MM.1S (cell line): Measurements from ENCODE around the gene TWIST1.

Source experiments
- DNase-seq: peaks from one replicate; pipeline ENCODE4 v3.0.0-alpha.2; 2015
- H2AFZ ChIP-seq: fragments of 300-600 bp; sonication (generic); 2 replicates; pipeline ENCODE4 v1.6.0; 2016; ENCODE audit warnings: antibody characterized with exemption, low read length
- H3F3A ChIP-seq: fragments of 300-600 bp; sonication (generic); 2 replicates; pipeline ENCODE4 v1.6.1; 2016; ENCODE audit warnings: mild to moderate bottlenecking, antibody characterized with exemption, low read length, moderate library complexity, mixed read lengths; ENCODE audit not compliant: insufficient read depth
- H3K27ac ChIP-seq: fragments of 300-600 bp; sonication (generic); 2 replicates; pipeline ENCODE4 v1.5.1; 2016; ENCODE audit warnings: mild to moderate bottlenecking, low read length
- H3K27me3 ChIP-seq: fragments of 300-600 bp; sonication (generic); replicated peaks from 2 replicates; pipeline ENCODE4 v1.6.0; 2016; ENCODE audit warnings: low read length; ENCODE audit not compliant: insufficient read depth
- H3K36me3 ChIP-seq: fragments of 300-600 bp; sonication (generic); replicated peaks from 2 replicates; pipeline ENCODE4 v1.6.1; 2016; ENCODE audit warnings: mild to moderate bottlenecking, low read length, mixed read lengths; ENCODE audit not compliant: insufficient read depth
- H3K4me1 ChIP-seq: fragments of 300-600 bp; sonication (generic); 2 replicates; pipeline ENCODE4 v1.6.1; 2016; ENCODE audit warnings: low read length, mixed read lengths
- H3K4me2 ChIP-seq: fragments of 300-600 bp; sonication (generic); 2 replicates; pipeline ENCODE4 v1.6.0; 2016; ENCODE audit warnings: low read depth, low read length
- H3K4me3 ChIP-seq: fragments of 300-600 bp; sonication (generic); 2 replicates; pipeline ENCODE4 v1.5.1; 2016; ENCODE audit warnings: low read length, mixed read lengths
- H3K79me2 ChIP-seq: fragments of 300-600 bp; sonication (generic); 2 replicates; pipeline ENCODE4 v1.6.1; 2016; ENCODE audit warnings: mixed run types, low read length, mixed read lengths
- H3K9ac ChIP-seq: fragments of 300-600 bp; sonication (generic); 2 replicates; pipeline ENCODE4 v1.6.1; 2016; ENCODE audit warnings: low read length, mixed read lengths
- H3K9me2 ChIP-seq: fragments of 300-600 bp; sonication (generic); replicated peaks from 2 replicates; pipeline ENCODE4 v1.6.1; 2016; ENCODE audit warnings: mild to moderate bottlenecking, low read length, mixed read lengths; ENCODE audit not compliant: insufficient read depth
- H3K9me3 ChIP-seq: fragments of 300-600 bp; sonication (generic); replicated peaks from 2 replicates; pipeline ENCODE4 v1.6.1; 2016; ENCODE audit warnings: mild to moderate bottlenecking, low read length, mixed read lengths; ENCODE audit not compliant: insufficient read depth
- H4K20me1 ChIP-seq: fragments of 300-600 bp; sonication (generic); 2 replicates; pipeline ENCODE4 v1.6.1; 2016; ENCODE audit warnings: mild to moderate bottlenecking, low read length, moderate library complexity, mixed read lengths; ENCODE audit not compliant: insufficient read depth
- EZH2 ChIP-seq: fragments of 300-600 bp; sonication (generic); optimal IDR thresholded peaks from 2 replicates; pipeline ENCODE3; 2017; ENCODE audit warnings: low read depth, mild to moderate bottlenecking, antibody characterized with exemption, low read length, mixed read lengths
- EZH2phosphoT487 ChIP-seq: fragments of 300-600 bp; sonication (generic); IDR thresholded peaks from 2 replicates; pipeline ENCODE4 v1.6.1; 2018; ENCODE audit warnings: antibody characterized with exemption, low read length
- TF ChIP-seq, protein P1 (sequence below): fragments of 300-600 bp; sonication (generic); IDR thresholded peaks from 2 replicates; pipeline ENCODE4 v1.5.1; 2016; ENCODE audit warnings: antibody characterized with exemption, low read length, mixed read lengths

Gene TWIST1

DNA sequence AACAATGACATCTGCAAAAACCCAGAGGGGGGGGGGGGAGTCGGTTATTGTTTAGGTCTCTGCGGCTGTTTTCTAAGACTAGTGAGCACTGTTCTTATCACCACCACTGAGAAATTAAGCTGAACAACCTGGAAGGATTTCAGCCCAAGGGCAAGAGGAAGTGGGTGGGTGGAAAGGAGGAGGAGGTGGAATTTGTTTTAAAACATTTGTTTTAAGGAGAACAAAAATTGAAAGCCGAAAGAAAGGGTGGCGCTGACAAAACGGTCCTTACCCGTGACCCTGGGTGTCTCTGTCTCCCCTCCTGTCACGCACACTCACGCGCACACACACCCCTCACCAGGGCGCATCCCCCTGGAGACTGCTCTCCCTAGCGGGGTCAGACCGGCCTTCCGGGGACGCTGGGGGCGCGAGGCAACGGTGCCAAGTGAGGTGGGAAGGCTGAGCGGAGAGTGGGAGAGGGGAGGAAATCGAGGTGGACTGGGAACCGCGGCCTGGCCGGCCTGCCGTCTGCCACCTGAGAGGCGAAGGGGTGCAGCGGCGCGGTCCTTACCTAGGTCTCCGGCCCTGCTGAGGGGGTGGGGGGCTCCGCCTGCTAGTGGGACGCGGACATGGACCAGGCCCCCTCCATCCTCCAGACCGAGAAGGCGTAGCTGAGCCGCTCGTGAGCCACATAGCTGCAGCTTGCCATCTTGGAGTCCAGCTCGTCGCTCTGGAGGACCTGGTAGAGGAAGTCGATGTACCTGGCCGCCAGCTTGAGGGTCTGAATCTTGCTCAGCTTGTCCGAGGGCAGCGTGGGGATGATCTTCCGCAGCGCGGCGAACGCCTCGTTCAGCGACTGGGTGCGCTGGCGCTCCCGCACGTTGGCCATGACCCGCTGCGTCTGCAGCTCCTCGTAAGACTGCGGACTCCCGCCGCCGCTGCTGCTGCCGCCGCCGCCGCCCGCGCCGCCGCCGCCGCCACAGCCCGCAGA, 1.0 kb downstream of the TWIST1 start:
- Histone ChIP-seq H3K9me3 (no peaks in the 10 kb centered on the region), H3K79me2 (no peaks in the 10 kb centered on the region), H4K20me1 (no peaks in the 10 kb centered on the region), H3K27ac (no peak overlapping the region), H3K4me2 (peak overlapping the region; percentile 96), H3K4me1 (0 out of 2 replicates have a peak, but pooled peaks cover 4% of the 10 kb centered on the region), H3F3A (no peaks in the 10 kb centered on the region), H3K36me3 (no peaks in the 10 kb centered on the region), H3K4me3 (peak overlapping the region; percentile 96), H3K9ac (peak overlapping the region; percentile 50; the same call in 1 of the 2 replicates), H3K9me2 (no peaks in the 10 kb centered on the region), H2AFZ (peak overlapping the region; percentile 93), H3K27me3 (peaks cover 6% of the 10 kb centered on the region; the same call in 1 of the 2 replicates)
- no peak for TF ChIP-seq EZH2
- TF ChIP-seq, protein P1, sequence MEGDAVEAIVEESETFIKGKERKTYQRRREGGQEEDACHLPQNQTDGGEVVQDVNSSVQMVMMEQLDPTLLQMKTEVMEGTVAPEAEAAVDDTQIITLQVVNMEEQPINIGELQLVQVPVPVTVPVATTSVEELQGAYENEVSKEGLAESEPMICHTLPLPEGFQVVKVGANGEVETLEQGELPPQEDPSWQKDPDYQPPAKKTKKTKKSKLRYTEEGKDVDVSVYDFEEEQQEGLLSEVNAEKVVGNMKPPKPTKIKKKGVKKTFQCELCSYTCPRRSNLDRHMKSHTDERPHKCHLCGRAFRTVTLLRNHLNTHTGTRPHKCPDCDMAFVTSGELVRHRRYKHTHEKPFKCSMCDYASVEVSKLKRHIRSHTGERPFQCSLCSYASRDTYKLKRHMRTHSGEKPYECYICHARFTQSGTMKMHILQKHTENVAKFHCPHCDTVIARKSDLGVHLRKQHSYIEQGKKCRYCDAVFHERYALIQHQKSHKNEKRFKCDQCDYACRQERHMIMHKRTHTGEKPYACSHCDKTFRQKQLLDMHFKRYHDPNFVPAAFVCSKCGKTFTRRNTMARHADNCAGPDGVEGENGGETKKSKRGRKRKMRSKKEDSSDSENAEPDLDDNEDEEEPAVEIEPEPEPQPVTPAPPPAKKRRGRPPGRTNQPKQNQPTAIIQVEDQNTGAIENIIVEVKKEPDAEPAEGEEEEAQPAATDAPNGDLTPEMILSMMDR: no peak
- no peak for TF ChIP-seq EZH2phosphoT487
- DNase-seq: peak; percentile 24

- H3K9me2 ChIP-seq: no peaks in the 10 kb centered on the region
- H3F3A ChIP-seq: no peaks in the 10 kb centered on the region
- no peak overlapping the region for H3K4me3 ChIP-seq
- H3K4me2 ChIP-seq: no peak overlapping the region
- no peak overlapping the region for H2AFZ ChIP-seq
- TF ChIP-seq EZH2phosphoT487 (no peak), EZH2 (no peak)
- TF ChIP-seq, protein P1: no peak
- H3K27me3 ChIP-seq: no peaks in the 10 kb centered on the region; the same call in 1 of the 2 replicates
- no peak for DNase-seq
- H4K20me1 ChIP-seq: no peaks in the 10 kb centered on the region
- no peaks in the 10 kb centered on the region for H3K9me3 ChIP-seq
- H3K9ac ChIP-seq: no peak overlapping the region
- 0 out of 2 replicates have a peak, but pooled peaks cover 4% of the 10 kb centered on the region for H3K4me1 ChIP-seq
- H3K27ac ChIP-seq: no peak overlapping the region
- H3K36me3 ChIP-seq: no peaks in the 10 kb centered on the region
- no peaks in the 10 kb centered on the region for H3K79me2 ChIP-seq
Measured at GRCh38 chr7:19114551-19114855, 2.9 kb downstream of the TWIST1 start.

- Histone ChIP-seq H4K20me1 (no peaks in the 10 kb centered on the region), H3K4me1 (0 out of 2 replicates have a peak, but pooled peaks cover 4% of the 10 kb centered on the region), H3K4me2 (no peak overlapping the region), H3K4me3 (no peak overlapping the region), H3K36me3 (no peaks in the 10 kb centered on the region), H3F3A (no peaks in the 10 kb centered on the region), H3K27me3 (no peaks in the 10 kb centered on the region), H3K9ac (no peak overlapping the region), H3K79me2 (no peaks in the 10 kb centered on the region), H3K27ac (no peak overlapping the region), H3K9me2 (no peaks in the 10 kb centered on the region), H2AFZ (no peak overlapping the region), H3K9me3 (no peaks in the 10 kb centered on the region)
- TF ChIP-seq EZH2 (no peak), EZH2phosphoT487 (no peak)
- TF ChIP-seq, protein P1: no peak
- DNase-seq: no peak
Measured at GRCh38 chr7:19113855-19114550, 3.4 kb downstream of the TWIST1 start.
